ENCODE measurements around the gene ELF3. TPM values are rescaled to one million over a fixed set of nuclear protein-coding genes. Genes with fewer than 3 reads are reported as not detected.
"Not testable (repeated sequence)": the region's sequence is repeated elsewhere in the genome, so short reads cannot be mapped to it uniquely, and the experiment has no call there.

The ELF3 gene
- total RNA-seq, 2 experiments from 2014 or later: 0.09 to 0.44 TPM

GRCh38 chr1:202017749-202018467 lies 7.5 kb downstream of the ELF3 start:
- H3K79me2 ChIP-seq (ENCODE audit: insufficient read depth, low read depth, low read length): no peaks in the 10 kb centered on the region
- TF ChIP-seq EZH2phosphoT487 (IDR thresholded peaks at IDR 0.05; ENCODE audit: borderline replicate concordance, low read depth, low read length) (no peak), CTCF (conservative IDR thresholded peaks at IDR 0.05; ENCODE audit: low read length) (no peak)
- H3K36me3 ChIP-seq (ENCODE audit: insufficient read depth, low read length): no peaks in the 10 kb centered on the region
- no peaks in the 10 kb centered on the region for H3K9me2 ChIP-seq (ENCODE audit: insufficient read depth, low read length)
- H3K4me2 ChIP-seq (ENCODE audit: low read length): no peak overlapping the region
- H3K4me3 ChIP-seq (ENCODE audit: low read depth, low read length, poor library complexity, severe bottlenecking): no peak overlapping the region
- POLR2A ChIA-PET: no interaction called here
- no peak overlapping the region for H3K27ac ChIP-seq (ENCODE audit: low read depth, low read length, poor library complexity, severe bottlenecking)
- no peak for DNase-seq (ENCODE audit: low spot score)
- H3K4me1 ChIP-seq (ENCODE audit: insufficient read depth, low read length, poor library complexity, severe bottlenecking): no peaks in the 10 kb centered on the region
- no peak overlapping the region for H2AFZ ChIP-seq (ENCODE audit: low read length)
- BruUV-seq (replicated peaks): no TSS peak
- CTCF ChIA-PET (ENCODE audit: unreplicated experiment): no interaction called here
- intact Hi-C loops (cut with micrococcal nuclease; ENCODE audit: unreplicated experiment): no loop called here
- H3K9me3 ChIP-seq (ENCODE audit: low read length): no peaks in the 10 kb centered on the region
- H4K20me1 ChIP-seq (ENCODE audit: insufficient read depth, low read length): no peaks in the 10 kb centered on the region

GRCh38 chr1:202018468-202019234 lies 8.3 kb downstream of the ELF3 start:
- Histone ChIP-seq H3K4me2 (ENCODE audit: low read length) (no peak overlapping the region), H3K9me2 (ENCODE audit: insufficient read depth, low read length) (no peaks in the 10 kb centered on the region), H3K79me2 (ENCODE audit: insufficient read depth, low read depth, low read length) (no peaks in the 10 kb centered on the region), H2AFZ (ENCODE audit: low read length) (no peak overlapping the region), H3K27ac (ENCODE audit: low read depth, low read length, poor library complexity, severe bottlenecking) (no peak overlapping the region), H3K4me1 (ENCODE audit: insufficient read depth, low read length, poor library complexity, severe bottlenecking) (no peaks in the 10 kb centered on the region), H3K9me3 (ENCODE audit: low read length) (no peaks in the 10 kb centered on the region), H4K20me1 (ENCODE audit: insufficient read depth, low read length) (no peaks in the 10 kb centered on the region), H3K4me3 (ENCODE audit: low read depth, low read length, poor library complexity, severe bottlenecking) (no peak overlapping the region), H3K36me3 (ENCODE audit: insufficient read depth, low read length) (no peaks in the 10 kb centered on the region)
- DNase-seq (ENCODE audit: low spot score): no peak
- ChIA-PET POLR2A (no interaction called here), CTCF (ENCODE audit: unreplicated experiment) (no interaction called here)
- TF ChIP-seq EZH2phosphoT487 (IDR thresholded peaks at IDR 0.05; ENCODE audit: borderline replicate concordance, low read depth, low read length) (no peak), CTCF (conservative IDR thresholded peaks at IDR 0.05; ENCODE audit: low read length) (no peak)
- no TSS peak for BruUV-seq (replicated peaks)
- intact Hi-C loops (cut with micrococcal nuclease; ENCODE audit: unreplicated experiment): no loop called here

- H3K4me2 ChIP-seq (ENCODE audit: low read length); H3K9me3 ChIP-seq (ENCODE audit: low read length); POLR2A ChIA-PET; DNase-seq (ENCODE audit: low spot score); H3K79me2 ChIP-seq (ENCODE audit: insufficient read depth, low read depth, low read length); H3K4me3 ChIP-seq (ENCODE audit: low read depth, low read length, poor library complexity, severe bottlenecking); CTCF ChIA-PET (ENCODE audit: unreplicated experiment); H4K20me1 ChIP-seq (ENCODE audit: insufficient read depth, low read length); H3K36me3 ChIP-seq (ENCODE audit: insufficient read depth, low read length); H2AFZ ChIP-seq (ENCODE audit: low read length); intact Hi-C loops (cut with micrococcal nuclease; ENCODE audit: unreplicated experiment); H3K4me1 ChIP-seq (ENCODE audit: insufficient read depth, low read length, poor library complexity, severe bottlenecking); H3K9me2 ChIP-seq (ENCODE audit: insufficient read depth, low read length); BruUV-seq (replicated peaks); H3K27ac ChIP-seq (ENCODE audit: low read depth, low read length, poor library complexity, severe bottlenecking): not testable (repeated sequence)
Measured at GRCh38 chr1:202019235-202019558, 8.8 kb downstream of the ELF3 start.
